ENCODE measurements around the gene PLXNB2. TPM values are rescaled to one million over a fixed set of nuclear protein-coding genes. Genes with fewer than 3 reads are reported as not detected.

The PLXNB2 gene
- total RNA-seq, 4 donors from 2014 or later = 115 to 218 (median 154) TPM

DNA sequence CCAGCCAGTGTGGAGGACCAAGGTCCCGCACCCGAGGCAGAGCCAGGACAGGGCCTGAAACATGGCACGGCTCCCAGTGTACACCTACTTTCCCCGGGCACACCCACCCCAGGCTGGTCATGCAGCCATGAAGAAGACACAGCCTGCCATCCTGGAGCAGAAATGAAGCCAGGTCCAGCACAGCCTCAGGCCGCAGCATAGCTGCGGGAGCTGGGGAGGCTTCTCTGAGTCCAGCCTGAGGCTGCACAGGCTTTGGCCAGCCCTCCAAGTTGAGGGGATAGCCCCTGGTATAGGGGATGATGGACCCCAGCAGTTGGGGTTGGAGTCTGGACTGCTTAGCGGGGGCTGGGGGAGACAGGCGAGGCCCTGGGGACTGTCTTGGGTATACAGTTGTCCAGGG lies 53.5 kb downstream of the PLXNB2 start:
- TF ChIP-seq EP300 (IDR thresholded peaks at IDR 0.05) = no peak
- TF ChIP-seq POLR2AphosphoS5 (IDR thresholded peaks at IDR 0.05) = no peak
- TF ChIP-seq, protein P1, sequence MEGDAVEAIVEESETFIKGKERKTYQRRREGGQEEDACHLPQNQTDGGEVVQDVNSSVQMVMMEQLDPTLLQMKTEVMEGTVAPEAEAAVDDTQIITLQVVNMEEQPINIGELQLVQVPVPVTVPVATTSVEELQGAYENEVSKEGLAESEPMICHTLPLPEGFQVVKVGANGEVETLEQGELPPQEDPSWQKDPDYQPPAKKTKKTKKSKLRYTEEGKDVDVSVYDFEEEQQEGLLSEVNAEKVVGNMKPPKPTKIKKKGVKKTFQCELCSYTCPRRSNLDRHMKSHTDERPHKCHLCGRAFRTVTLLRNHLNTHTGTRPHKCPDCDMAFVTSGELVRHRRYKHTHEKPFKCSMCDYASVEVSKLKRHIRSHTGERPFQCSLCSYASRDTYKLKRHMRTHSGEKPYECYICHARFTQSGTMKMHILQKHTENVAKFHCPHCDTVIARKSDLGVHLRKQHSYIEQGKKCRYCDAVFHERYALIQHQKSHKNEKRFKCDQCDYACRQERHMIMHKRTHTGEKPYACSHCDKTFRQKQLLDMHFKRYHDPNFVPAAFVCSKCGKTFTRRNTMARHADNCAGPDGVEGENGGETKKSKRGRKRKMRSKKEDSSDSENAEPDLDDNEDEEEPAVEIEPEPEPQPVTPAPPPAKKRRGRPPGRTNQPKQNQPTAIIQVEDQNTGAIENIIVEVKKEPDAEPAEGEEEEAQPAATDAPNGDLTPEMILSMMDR (IDR thresholded peaks at IDR 0.05) = no peak
- no peak for TF ChIP-seq POLR2A (IDR thresholded peaks at IDR 0.05; ENCODE audit: low read depth)
- 40% methylated on average over 2 of the region's 8 CpGs for WGBS
- H3K27me3 ChIP-seq = peaks cover 0 to 11% (median 0%) of the 10 kb centered on the region in 4 donors
- peaks cover 29 to 35% (median 32%) of the 10 kb centered on the region in 4 donors for H3K4me1 ChIP-seq
- peaks cover 0 to 25% (median 8%) of the 10 kb centered on the region in 4 donors for H3K36me3 ChIP-seq
- intact Hi-C loops (cut with DNase I) = no loop called here
- no peak overlapping the region for H3K27ac ChIP-seq (replicated peaks in 1 of 4)
- no peak for DNase-seq (ENCODE audit: extremely low spot score)
- no peak overlapping the region for H3K4me3 ChIP-seq
- no peaks in the 10 kb centered on the region for H3K9me3 ChIP-seq

DNA sequence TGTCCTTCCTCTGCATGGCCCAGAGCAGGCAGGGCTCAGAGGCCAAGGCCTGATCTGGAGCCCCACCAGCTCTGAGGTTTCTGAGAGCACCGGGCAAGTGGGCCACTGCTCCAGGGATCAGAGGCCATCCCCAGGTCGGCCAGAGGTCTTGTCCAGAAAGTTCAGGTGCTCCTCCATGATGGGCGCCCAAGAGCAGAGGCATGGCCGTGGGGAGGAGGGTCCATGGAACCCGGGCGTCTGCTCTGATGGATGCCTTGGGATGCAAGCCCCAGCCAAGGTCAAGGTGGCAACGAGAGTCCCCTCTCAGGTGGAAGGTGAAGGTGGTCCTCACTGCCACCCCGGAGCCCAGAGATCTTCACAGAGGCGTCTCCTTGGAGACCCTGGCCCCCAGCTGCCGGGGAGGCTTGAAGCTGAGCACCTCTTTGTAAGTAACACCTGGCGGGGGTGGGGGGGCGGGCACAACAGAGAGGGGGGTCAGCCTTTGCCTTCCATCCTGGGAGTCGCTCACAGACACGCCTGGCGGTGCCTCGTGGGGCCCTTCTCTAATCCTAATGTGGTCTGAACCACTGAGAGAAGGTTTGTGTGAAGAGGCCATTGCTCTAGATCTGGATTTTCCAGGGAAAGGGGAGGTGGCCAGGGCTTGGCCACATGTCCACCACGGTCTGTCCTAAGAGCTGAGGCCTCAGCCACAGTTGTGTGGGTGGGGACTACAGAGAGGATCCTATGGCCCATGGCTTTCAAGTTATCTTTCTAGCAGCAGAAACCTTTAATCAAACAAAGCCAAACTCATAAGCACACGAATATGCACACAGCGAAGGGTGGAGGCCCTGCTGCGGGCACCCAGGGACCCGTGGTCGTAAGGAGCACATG lies 54.2 kb downstream of the PLXNB2 start:
- peaks cover 25 to 40% (median 36%) of the 10 kb centered on the region in 4 donors for H3K4me1 ChIP-seq
- H3K36me3 ChIP-seq = peaks cover 0 to 25% (median 8%) of the 10 kb centered on the region in 4 donors
- 79% methylated on average over 20 of the region's 22 CpGs for WGBS
- peaks cover 0 to 6% (median 0%) of the 10 kb centered on the region in 4 donors for H3K27me3 ChIP-seq
- H3K4me3 ChIP-seq = no peak overlapping the region
- DNase-seq (ENCODE audit: extremely low spot score) = no peak
- TF ChIP-seq, protein P1 (IDR thresholded peaks at IDR 0.05) = no peak
- TF ChIP-seq EP300 (IDR thresholded peaks at IDR 0.05) (no peak), POLR2A (IDR thresholded peaks at IDR 0.05; ENCODE audit: low read depth) (no peak), POLR2AphosphoS5 (IDR thresholded peaks at IDR 0.05) (no peak)
- H3K9me3 ChIP-seq = no peaks in the 10 kb centered on the region
- intact Hi-C loops (cut with DNase I) = no loop called here
- no peak overlapping the region for H3K27ac ChIP-seq (replicated peaks in 1 of 4)

DNA sequence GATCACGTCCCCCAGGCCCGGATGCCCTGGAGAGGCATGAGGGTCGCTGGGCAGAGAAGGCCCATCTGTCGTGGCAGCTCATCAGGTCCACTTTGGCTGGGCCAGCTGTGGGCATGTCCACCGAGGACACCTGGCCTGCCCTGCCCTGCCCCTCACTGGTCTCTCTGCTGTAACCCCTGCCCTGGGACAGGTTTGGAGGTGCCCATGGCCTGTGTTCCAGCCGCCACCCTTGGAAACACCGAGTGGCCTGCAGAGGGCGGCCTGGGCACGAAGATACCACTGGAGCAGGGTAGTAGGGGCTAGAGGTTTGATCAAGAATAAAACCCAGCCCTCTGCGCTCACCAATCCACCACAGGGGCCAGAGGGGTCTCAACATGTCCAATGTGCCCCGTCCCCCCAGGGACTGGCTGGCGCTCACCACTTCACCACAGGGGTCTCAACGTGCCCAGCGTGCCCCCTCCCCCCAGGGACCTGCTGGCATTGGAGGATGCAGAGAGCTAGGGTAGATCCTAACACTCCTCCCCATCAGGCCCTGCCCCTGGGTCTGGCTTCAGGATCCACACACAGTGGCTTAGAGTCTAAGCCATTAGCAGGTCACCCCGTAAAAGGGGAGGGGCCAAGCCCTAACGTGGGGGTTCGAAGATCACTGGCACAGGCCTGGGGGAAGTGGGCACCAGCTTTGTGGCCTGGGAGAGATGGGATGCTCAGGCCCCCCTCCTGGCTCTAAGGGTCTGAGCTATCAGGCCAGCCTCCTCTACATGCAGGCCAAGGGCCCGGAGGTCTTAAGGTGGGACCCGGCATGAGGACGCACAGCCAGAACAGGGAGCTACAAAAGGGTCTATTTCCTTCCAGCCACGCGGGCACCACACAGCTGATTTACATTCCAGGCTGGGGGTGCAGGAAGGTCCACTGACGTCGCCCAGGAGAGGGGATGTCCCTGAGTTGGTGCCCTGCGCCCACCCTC lies 55.1 kb downstream of the PLXNB2 start:
- Histone ChIP-seq H3K27ac (replicated peaks in 1 of 4) (peak overlapping the region; percentile 72 to 83 (median 78)), H3K9me3 (no peaks in the 10 kb centered on the region), H3K4me3 (peak overlapping the region; percentile 68 to 82 (median 76)), H3K36me3 (peaks cover 0 to 23% (median 7%) of the 10 kb centered on the region in 4 donors), H3K4me1 (peaks cover 24 to 49% (median 44%) of the 10 kb centered on the region in 4 donors), H3K27me3 (peaks cover 0 to 2% (median 0%) of the 10 kb centered on the region in 4 donors)
- intact Hi-C loops (cut with DNase I) = loop anchor here (1.0 kb wide), 1 partner anchor 90 kb away; no protein-coding TSS in a partner anchor
- no peak for DNase-seq (ENCODE audit: extremely low spot score)
- WGBS = 41% methylated on average over 16 of the region's 25 CpGs
- TF ChIP-seq POLR2A (IDR thresholded peaks at IDR 0.05; ENCODE audit: low read depth) (no peak), POLR2AphosphoS5 (IDR thresholded peaks at IDR 0.05) (peak in 1 of 2 donors; percentile 33), EP300 (IDR thresholded peaks at IDR 0.05) (no peak)
- TF ChIP-seq, protein P1 (IDR thresholded peaks at IDR 0.05) = peak; percentile 62 to 74 (median 67)

DNA sequence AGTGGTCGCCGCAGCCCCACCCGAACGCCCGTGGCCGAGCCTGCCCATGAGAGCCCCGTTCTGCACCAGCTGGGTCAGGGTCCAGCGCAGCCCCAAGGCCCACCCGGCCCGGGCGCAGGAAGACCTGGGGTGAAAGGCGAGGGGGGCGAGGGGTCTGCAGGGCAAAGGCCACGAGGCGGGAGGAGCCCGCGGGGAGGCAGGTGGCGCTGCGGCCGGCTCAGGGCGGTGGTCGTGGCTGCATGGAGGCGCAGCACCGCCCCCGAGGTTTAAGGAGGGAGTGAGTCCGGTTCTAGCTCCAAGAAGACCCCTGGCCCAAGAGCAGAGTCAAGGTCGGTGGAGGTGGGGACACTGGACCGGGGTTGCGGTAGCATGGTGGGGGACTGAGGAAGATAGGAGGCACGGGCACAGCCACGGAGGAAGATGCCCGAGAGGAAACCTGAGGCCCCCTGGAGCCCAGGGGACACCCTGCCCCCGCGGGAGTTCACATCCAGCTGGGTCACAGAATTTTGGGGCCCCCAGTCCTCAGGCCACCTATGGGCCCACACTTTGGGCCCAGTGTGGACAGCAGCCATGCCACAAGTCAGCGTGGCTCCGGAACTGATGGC lies 55.9 kb downstream of the PLXNB2 start:
- H3K27ac ChIP-seq (replicated peaks in 1 of 4) = peak overlapping the region; percentile 72 to 83 (median 78)
- H3K4me3 ChIP-seq = peak overlapping the region; percentile 68 to 82 (median 76)
- peaks cover 24 to 56% (median 44%) of the 10 kb centered on the region in 4 donors for H3K4me1 ChIP-seq
- H3K27me3 ChIP-seq = no peaks in the 10 kb centered on the region
- DNase-seq (ENCODE audit: extremely low spot score) = no peak
- intact Hi-C loops (cut with DNase I) = loop anchor here (1.0 kb wide), 1 partner anchor 91 kb away; no protein-coding TSS in a partner anchor
- H3K36me3 ChIP-seq = peaks cover 0 to 23% (median 8%) of the 10 kb centered on the region in 4 donors
- TF ChIP-seq POLR2AphosphoS5 (IDR thresholded peaks at IDR 0.05) (no peak), POLR2A (IDR thresholded peaks at IDR 0.05; ENCODE audit: low read depth) (no peak)
- H3K9me3 ChIP-seq = no peaks in the 10 kb centered on the region
- 0% methylated on average over 6 of the region's 36 CpGs for WGBS
